GM11168 (cell line): Measurements from ENCODE around the gene GABRR3.

Source experiments
- in situ Hi-C: fragments of 300-500 bp; cut with MboI; formaldehyde crosslinking; loops from one replicate; pipeline ENCODE4 v1.12.0; 2022; ENCODE audit warnings: low sequenced_read_pairs; ENCODE audit not compliant: unreplicated experiment

GABRR3 gene

DNA sequence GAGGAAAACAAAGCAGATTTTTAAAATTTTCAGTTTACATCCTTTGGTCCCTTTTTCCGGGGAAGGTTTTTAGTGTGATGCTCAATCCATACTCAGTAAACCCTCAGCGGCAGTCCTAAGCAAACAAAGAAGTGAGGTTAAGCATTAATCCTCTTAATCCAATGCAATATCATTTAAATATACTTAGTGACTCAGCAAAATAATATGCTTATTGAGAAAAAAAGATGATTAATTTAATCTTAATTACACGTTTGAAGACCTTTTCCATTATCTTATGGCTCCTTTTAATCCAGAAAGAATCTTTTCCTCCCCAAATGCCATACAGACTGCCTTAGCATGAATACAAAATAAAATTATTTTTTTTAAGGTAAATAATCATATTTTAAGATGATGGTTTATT lies at the start of gene GABRR3:
Gene GABRR3 (minus strand): TSS at position 108 of the 400 bp plus-strand sequence. CDS start 328 bp downstream, outside the sequence.
- in situ Hi-C loops: loop anchor here (25.0 kb wide), 1 partner anchor 552 kb away; the partner anchor contains the start of gene CPOX

DNA sequence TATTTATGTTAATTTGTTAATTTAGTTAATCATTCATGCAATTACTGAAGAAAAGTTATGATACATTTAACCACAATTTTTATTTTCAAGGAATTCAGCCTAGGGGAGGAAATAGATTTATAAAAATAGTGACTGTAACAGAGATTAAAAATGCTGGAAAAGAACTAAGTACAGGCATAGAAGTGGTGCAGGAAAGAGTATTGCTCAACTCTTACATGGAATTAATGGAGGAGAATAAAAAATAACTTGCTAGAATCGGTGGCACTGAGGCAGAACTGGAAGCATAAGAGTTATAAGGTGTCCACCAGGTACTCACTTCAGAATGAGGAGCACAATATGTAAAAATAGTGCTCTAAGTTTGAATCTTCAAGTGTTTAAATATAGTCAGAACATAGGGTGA lies 38.4 kb upstream of the GABRR3 start:
- in situ Hi-C loops: no loop called here

DNA sequence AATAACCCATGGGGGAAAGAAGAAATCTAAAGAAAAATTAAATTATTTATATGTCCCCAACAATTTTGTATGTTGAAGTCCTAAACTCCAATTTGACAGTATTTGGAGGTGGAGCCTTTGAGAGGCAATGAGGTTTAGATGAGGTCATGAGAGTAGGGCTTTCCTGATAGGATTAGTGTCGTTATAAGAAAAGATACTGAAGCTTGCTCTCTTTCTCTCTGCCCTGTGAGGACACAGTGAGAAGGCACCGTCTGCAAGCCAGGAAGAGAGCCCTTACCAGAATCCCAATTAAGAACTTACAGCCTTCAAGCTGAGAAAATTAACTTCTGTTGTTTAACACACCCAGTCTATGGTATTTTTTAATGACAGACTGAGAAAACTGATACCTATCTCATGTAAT lies 35.7 kb upstream of the GABRR3 start:
- in situ Hi-C loops: no loop called here

DNA sequence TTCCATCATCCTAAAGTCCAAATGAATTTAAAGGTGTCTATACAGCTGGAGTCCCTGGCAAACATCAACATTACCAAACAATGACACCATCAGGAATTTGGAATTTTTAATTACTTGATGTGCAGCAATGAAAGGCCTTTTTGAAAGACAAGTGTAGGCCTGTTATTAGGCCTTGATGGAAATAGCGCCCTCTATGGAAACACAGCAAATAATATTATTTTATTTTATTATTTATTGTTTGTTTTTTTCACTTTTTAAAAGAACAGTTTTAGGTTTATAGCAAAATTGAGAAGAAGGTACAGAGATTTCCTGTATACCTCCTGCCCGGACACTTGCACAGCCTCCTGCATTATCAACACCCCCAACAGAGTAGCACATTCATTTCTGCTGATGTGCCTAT lies 33.7 kb upstream of the GABRR3 start:
- in situ Hi-C loops: no loop called here

DNA sequence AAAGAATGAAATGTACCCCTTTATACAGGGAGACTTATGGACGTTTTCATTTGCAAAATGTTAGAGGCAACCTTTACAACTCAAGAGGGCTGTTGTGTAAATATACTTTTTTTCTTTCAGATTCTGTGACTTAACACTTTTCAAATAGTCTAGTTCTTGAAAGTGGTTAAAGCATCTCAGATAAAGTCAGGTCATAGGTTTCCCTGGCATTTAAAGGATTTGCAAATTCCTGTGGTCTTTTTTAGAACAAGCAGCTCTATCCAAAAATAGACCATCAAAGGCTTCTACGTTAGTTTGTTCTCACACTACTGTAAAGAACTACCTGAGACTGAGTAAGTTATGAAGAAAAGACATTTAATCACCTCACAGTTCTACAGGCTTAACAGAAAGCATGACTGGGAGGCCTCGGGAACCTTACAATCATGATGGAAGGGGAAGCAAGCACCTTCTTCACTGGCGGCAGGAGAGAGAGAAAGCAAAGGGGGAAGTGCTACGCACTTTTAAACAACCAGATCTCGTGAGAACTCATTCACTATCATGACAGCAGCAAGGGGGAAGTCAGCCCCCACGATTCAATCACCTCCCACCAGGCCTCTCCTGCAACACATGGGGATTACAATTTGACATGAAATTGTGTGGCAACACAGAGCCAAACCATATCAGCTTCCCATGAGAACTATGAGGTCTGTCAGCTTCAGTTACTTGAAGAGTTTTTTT lies 23.3 kb upstream of the GABRR3 start:
- in situ Hi-C loops: no loop called here

DNA sequence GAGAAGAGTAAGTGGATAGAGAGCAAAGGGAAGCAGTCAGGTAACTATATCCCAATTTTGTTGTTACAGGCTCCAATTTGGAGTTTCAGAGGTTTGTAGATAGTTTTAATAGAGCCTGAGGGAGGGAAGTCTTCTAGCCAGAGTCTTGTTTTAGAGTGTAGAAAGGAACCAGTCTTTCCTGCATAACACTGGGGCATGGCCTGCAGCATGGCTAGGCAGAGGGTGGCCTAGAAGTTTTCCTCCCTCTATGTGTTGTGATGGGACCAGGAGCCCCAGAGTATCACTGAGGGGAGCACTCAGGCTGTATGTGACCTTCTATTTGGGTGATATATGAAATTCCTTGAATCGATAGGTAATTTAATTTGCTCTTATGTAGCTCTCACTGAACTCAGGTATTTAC lies 22.5 kb upstream of the GABRR3 start:
- in situ Hi-C loops: no loop called here

DNA sequence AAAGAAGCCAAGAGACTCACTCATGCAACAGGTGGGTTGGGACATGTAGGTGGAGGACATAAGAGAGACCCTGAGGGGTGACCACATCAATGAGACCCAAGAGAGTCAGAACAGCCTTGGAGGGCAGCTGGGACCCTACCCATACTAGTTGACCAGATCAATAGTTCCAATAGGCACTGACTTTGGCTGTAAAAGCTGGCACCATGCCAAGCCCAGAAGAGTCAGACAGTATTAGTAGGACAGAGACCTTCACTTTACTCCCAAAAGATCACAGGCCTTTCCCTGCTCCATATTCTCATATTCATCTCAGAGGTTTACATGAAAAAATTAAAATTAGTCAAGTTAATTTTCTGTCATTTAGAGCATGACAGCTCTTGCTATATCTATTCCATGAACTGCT lies 20.9 kb upstream of the GABRR3 start:
- in situ Hi-C loops: no loop called here

DNA sequence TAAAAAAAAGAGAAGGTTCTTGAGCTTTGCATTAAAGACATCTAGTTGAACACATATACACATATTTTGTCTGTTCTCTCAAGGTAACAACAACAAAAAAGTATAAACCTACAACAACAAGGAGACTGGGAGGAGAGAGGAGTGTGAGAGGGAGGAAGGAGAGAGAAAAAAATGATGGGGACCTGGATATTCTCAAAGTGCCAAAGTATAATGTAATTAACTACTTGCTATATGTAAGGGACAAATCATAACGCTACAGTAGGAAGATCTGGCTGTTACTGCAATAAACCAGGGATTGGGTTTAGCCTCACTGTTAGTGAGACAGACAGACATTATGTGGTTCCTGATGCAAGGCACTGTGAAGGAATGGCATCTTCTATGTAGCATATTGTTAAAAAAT lies 14.2 kb upstream of the GABRR3 start:
- in situ Hi-C loops: loop anchor here (10.0 to 25.0 kb wide), 2 partner anchors 286 to 538 kb away; partner anchors contain the start of gene CPOX

DNA sequence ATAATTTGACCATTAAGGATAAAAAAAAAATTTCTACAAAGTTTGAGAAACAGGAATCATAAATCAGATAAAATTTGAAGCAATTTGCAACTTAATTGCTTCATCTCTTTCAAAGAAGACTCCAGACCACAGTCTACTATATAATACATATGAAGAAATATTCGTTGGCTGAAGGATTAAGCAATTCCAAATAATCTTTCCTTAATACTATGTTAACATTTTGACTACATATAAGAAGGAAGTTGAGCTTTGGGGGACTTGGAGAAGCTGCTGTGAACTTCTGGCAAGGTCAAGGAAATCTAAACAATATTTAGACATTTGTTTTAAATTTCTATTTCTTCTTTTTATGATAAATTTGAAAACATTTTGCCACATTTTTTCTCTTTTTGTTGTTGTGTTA lies 13.5 kb upstream of the GABRR3 start:
- in situ Hi-C loops: loop anchor here (10.0 to 25.0 kb wide), 2 partner anchors 286 to 539 kb away; partner anchors contain the start of gene CPOX

DNA sequence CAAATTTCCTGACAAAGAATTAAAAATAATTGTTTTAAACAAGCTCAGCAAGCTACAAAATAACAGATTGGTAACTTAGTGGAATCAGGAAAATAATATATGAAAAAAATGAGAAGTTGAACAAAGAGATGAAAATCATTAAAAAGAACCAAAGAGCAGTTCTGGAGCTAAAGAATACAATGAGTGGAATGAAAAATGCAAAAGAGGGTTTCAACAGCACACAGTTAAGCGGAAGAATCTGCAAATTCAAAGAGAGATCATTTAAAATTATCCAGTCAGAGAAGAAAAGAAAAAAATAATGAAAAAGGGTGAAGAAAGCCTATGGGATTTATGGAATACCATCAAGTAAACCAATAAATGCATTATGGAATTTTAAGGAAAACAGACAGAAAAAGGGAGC lies 6.2 kb upstream of the GABRR3 start:
- in situ Hi-C loops: loop anchor here (10.0 to 25.0 kb wide), 2 partner anchors 293 to 546 kb away; partner anchors contain the start of gene CPOX

DNA sequence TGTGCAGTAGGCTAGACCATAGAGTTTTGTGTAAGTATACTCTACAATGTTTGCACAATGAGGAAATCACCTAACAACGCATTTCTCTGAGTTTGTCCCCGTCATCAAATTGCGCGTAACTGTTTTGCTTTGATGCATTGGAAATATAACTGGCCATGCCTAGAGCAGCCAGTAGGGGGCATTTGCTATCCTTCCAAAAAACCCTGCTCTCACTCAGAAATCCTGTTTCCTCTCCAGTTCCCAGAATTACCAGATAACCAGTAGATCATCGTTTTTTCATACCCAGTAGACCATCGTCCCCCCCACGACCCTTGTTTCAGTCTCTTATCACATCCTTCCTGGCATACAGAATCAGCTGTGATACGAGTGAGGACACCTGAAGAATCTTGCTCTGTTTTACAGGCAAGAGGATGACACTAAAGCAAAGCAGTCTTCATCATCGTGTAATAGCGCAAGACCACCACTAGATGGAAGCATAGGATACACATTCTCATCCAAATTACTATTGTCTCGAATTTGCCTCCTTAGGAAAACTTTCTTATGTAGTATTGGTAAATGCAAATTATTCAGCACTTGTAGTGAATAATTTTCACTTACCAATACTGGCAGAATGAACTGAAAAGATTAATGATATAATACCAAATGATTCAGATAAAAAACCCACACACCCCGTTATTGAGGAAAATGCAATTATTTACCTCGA lies 4.4 kb upstream of the GABRR3 start:
- in situ Hi-C loops: loop anchor here (10.0 to 25.0 kb wide), 2 partner anchors 295 to 548 kb away; partner anchors contain the start of gene CPOX

DNA sequence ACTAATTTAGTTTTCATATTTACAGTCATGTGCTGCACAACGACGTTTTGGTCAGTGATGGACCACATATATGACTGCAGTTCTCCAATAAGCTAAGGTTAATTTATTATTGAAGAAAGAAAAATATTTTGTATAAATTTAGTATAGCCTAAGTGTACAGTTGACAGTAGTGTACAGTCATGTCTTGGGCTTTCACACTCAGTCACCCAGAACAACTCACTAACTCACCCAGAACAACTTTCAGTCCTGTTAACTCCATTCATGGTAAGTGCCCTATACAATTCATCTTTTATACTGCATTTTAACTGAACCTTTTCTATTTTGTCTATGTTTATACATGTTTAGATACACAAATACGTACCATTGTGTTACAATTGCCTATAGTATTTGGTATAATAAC lies 3.8 kb upstream of the GABRR3 start:
- in situ Hi-C loops: loop anchor here (25.0 kb wide), 1 partner anchor 548 kb away; the partner anchor contains the start of gene CPOX

DNA sequence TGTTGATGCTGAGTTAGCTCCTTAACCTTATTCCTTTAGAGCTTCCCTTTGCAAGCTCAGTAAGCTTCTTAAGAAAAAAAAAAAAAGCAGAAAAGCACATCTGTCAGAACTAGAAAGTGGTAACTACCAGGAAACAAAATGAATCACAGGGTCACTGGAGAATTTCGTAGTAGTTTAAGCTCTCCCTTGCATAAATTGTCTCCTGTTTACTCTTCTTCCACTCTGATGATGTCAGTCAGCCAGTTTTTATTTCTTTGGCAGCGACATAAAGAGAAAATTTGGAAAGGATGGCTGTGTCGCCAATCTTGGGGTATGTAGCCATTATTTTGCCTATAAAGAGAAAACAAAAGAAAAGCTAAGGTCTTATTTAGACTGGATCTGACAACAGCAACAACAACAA lies 3.2 kb upstream of the GABRR3 start:
- in situ Hi-C loops: loop anchor here (25.0 kb wide), 1 partner anchor 549 kb away; the partner anchor contains the start of gene CPOX

DNA sequence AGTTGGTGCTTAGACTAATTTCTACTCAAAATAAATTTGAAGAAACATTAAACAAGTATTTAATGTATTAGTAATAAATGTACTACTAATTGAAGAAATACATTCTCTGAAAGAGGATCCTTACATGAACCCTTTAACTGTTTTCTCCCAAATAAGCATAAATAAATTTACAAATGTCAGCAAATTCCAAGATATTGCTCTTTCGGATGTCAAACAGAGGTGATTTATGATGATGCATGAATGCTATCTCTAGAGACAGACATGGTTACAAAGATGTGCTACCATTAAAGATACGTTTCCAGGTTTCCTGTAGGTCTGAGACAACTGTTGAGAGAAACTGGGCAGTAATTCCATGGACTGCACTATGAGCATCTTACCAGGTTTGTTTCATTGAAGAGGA lies 629 bp downstream of the GABRR3 start:
- in situ Hi-C loops: loop anchor here (25.0 kb wide), 1 partner anchor 553 kb away; the partner anchor contains the start of gene CPOX

DNA sequence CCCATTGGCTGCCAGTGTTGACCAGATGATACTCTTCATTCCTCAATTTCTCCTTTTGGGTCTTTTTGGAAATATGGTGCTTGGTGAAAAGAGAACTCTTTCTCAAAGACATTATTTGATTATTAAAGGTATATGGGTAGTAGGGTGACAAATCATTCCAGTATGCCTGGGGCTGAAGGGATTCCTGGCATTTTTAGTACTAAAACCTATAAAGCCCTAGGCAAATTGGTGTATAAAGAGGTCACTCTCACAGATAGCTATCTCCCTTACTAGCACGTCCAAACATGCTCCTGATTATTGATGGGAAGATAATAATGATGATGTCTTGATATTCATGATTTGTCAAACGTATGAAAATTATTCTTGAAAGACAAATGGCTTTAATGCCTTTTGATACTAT lies 1.1 kb downstream of the GABRR3 start:
- in situ Hi-C loops: loop anchor here (25.0 kb wide), 1 partner anchor 553 kb away; the partner anchor contains the start of gene CPOX

DNA sequence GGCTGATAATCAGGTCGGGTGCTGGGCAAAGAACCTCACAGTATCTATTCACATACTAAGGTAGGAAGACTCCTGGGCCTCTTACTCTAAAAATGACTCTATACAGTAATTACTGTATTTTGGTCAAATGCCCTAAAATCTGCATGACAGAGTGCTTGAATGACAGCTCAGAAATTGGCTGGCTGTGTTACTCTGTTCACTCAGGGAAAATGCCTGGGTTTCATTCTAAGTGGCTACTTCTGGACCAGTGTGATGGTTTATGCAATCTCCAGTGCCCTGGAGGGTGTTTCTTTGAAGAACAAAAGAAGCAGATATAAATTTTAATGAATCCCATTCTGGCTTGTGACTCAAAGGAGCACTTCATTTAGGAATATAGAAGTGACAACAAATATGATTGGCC lies 2.2 kb downstream of the GABRR3 start:
- in situ Hi-C loops: loop anchor here (25.0 kb wide), 1 partner anchor 554 kb away; the partner anchor contains the start of gene CPOX

DNA sequence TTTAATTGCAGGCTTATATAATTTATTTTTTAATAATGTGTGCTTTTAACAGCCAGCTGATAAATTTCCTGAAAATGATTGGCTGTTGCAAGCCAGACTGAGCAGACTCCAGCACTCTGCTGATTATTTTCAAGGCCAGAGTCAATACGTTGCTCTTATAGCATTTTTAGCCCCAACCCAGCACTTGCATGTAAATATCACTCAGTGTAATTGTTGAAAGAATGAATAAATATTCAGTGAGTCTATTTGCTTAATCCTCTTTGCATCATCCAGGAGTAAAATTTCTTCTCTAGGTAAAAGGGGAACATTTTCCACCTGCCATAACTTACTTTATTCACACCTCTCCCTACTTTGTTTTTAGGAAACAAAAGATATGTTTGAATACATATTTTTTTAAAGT lies 2.9 kb downstream of the GABRR3 start:
- in situ Hi-C loops: loop anchor here (25.0 kb wide), 1 partner anchor 555 kb away; the partner anchor contains the start of gene CPOX

DNA sequence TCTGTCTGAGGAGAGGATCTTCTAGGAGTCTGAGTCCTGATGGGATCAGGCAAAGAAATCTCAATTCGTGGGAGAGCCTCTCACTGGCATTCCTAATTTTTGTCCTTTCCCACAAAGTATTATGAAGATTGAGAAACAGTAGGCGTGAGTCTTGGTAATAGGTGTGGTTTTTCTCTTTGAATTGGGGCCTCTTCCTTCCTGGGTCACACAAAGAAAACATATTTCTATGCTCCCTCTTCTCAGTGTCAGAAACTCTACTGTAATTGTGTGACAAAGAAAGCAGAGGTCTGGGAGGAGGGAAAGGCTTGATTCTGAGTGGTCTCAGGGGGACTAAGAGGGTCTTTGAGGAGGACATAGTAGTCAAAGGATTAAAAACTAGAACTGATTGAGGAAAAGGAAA lies 6.0 kb downstream of the GABRR3 start:
- in situ Hi-C loops: loop anchor here (25.0 kb wide), 1 partner anchor 558 kb away; the partner anchor contains the start of gene CPOX

DNA sequence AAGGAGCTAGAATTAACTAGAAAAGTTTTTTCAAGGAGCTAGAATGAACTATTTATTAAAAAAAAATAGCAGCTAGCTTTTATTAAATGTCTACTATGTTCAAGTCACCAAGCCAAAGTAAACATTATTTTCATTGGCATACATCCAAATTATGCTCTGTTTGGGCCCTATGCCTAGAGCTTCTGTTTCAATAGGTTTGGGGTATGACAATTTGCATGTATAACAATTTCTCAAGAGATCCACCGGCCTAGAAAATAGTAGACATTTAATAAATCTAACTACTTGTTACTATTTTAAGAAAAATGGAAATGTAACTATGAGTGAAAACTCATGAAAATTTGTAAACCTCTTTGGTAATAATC lies 8.0 kb downstream of the GABRR3 start:
- in situ Hi-C loops: loop anchor here (25.0 kb wide), 1 partner anchor 560 kb away; the partner anchor contains the start of gene CPOX

DNA sequence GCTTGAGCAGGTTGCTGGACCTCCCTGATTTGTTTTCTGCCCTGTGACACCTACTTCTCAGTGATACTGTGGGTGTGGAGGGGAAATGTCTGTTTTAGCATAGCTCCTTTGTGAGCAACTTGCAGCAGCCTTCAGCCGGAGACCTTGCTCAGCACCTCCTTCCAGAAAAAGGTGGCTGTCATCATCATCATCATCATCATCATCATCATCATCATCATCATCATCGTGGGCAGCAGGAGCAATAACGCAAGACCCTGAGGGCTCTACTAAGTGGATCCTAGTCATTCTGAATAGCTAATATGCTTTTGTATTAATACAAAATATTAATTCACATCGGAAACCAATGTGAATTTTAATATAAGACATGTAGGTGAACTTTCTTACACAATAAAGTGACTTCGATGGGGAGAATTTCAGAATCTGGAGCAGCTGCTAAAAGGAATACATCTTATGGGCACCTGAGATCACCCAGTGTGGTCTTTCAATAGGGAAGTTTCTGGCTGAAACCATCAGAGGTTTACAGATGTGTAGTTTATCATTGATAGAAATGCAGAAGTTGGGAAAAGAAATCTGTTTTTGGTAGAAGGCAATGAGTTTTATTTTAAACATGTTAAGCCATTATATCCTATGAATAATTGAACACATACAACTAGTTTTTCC lies 8.6 kb downstream of the GABRR3 start:
- in situ Hi-C loops: loop anchor here (25.0 kb wide), 1 partner anchor 561 kb away; the partner anchor contains the start of gene CPOX
